BJ (cell line): Measurements from ENCODE around the gene GATA5. TPM values are rescaled to one million over a fixed set of nuclear protein-coding genes. Genes with fewer than 3 reads are reported as not detected.

Experiments used
- CTCF ChIA-PET: fragments of 350-600 bp; formaldehyde crosslinking; extraction: SDS; loops from one replicate; lab custom pipeline; 2021; ENCODE audit warnings: antibody characterized with exemption, inconsistent platforms; lab: Yijun Ruan, JAX
- POLR2A ChIA-PET: fragments of 300-600 bp; sonication (Branson Sonifier 250); formaldehyde crosslinking; extraction: SDS; loops from one replicate; lab custom pipeline; 2021; ENCODE audit warnings: antibody characterized with exemption; lab: Charles Lee
- DNase-seq: peaks from one replicate; pipeline ENCODE4 v3.0.0-alpha.2; 2011; ENCODE audit warnings: low read depth
- H3K27me3 ChIP-seq: 2 replicates; pipeline ENCODE4 v1.6.0; 2011; ENCODE audit warnings: low read length; ENCODE audit not compliant: control insufficient read depth, insufficient read depth
- H3K36me3 ChIP-seq: 2 replicates; pipeline ENCODE4 v1.5.1; 2011; ENCODE audit warnings: low read length; ENCODE audit not compliant: control insufficient read depth, insufficient read depth
- H3K4me3 ChIP-seq: 2 replicates; pipeline ENCODE4 v1.5.1; 2011; ENCODE audit warnings: low read depth, mild to moderate bottlenecking, control low read depth, low read length
- CTCF ChIP-seq: IDR thresholded peaks from 2 replicates; pipeline ENCODE4 v1.5.1; 2011; ENCODE audit warnings: low read depth, mild to moderate bottlenecking, control low read depth, inconsistent platforms, low read length, moderate library complexity; ENCODE audit not compliant: insufficient read depth
- polyA plus RNA-seq: library from polyadenylated mRNA; depleted of rRNA; stranded (reverse); fragments of >200 nt; gene quantifications from 2 replicates; pipeline ENCODE4 v1.2.3, GENCODE V29; 2011

GATA5 gene
- polyA plus RNA-seq, 1 experiment, result not detected

- Histone ChIP-seq H3K27me3 (no peaks in the 10 kb centered on the region; the same call in 1 of the 2 replicates), H3K4me3 (no peak overlapping the region), H3K36me3 (no peaks in the 10 kb centered on the region)
- DNase-seq, result no peak
- TF ChIP-seq CTCF, result no peak
- ChIA-PET CTCF (no interaction called here), POLR2A (no interaction called here)
These were observed 15.1 kb downstream of the GATA5 start for GRCh38 chr20:62460678-62461077.

GRCh38 chr20:62459488-62459887, 16.3 kb downstream of the GATA5 start:
- Histone ChIP-seq H3K4me3 (no peak overlapping the region), H3K36me3 (no peaks in the 10 kb centered on the region), H3K27me3 (no peaks in the 10 kb centered on the region; the same call in none of the 2 replicates)
- no peak for TF ChIP-seq CTCF
- ChIA-PET POLR2A (no interaction called here), CTCF (no interaction called here)
- no peak for DNase-seq

DNA sequence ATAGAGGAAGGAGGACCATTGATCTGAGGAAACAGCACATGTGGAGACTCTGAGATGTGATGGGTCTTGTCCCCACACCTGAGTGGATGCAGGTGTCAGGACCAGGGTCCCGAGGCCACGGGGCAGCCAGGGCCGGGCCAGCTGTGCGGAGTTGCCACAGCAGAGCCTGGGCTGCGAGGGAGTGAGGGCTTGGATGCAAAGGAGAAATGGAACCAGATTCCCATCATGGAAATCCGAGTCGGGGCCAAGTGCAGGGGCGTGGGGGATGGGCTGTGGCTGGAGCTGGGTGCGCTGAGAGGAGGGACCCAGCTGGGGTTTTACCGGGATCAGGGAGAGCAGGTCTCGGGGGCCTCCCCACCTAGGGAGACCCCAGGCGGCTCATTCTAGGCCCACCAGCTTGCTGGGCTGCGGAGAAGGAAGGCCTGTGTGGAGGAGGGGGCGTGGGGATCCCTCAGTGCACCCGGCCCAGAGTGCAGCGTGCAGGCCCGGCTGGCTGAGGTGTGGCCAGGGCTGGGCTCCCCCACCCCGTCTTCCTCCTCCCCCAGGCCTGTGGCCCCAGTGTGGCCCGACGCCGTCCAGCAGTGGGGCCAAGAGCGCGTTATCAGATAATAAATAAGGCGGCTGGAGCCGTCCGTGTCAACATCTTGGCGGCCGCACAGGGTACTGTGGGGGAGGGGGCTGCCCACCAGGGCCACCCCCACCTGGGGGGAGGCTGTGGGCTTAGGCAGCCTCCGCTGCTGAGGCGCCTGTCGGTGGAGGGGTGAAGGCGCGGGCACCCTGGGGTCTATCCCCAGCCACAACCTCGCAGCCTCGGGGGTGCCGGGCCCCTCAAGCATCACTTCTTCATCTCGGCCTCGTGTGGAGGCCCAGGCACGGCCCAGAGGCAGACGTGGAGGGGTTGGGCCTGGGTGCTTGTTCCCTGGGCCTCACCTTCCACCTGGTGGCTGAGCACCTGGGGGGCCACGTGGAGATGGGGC, 17.2 kb downstream of the GATA5 start:
- H3K27me3 ChIP-seq, result peaks cover 4% of the 10 kb centered on the region
- no peak overlapping the region for H3K4me3 ChIP-seq
- no peak for DNase-seq
- no peak for TF ChIP-seq CTCF
- CTCF ChIA-PET, result no interaction called here
- POLR2A ChIA-PET, result no interaction called here
- no peaks in the 10 kb centered on the region for H3K36me3 ChIP-seq

DNA sequence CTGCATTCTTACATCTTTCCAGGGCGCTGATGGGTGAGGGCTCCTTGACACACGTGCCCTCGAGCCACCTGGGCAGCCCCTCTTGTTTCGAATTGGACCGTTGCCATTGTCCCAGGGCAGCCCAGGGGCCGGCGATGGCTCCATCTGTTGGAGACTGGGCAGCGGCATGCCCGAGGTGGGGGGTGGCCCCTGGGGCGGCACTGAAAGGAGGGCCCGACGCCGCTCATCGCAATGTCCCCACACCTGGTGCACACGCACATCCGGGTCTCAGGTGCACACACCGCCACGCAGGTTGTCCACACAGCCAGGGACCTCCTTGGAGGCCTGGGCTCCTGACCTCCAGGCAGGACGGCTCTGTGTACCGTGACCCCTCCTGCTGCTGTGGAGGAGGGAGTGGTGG, 18.0 kb downstream of the GATA5 start:
- peaks cover 4% of the 10 kb centered on the region for H3K27me3 ChIP-seq
- CTCF ChIA-PET, result no interaction called here
- POLR2A ChIA-PET, result no interaction called here

More for the DNA sequence above, 18.0 kb downstream of the GATA5 start:
- DNase-seq, result no peak
- no peak for TF ChIP-seq CTCF
- Histone ChIP-seq H3K36me3 (no peaks in the 10 kb centered on the region), H3K4me3 (no peak overlapping the region)
